SK-N-SH treated with all-trans-retinoic acid at 6 μM for 48 hours (cell line): ENCODE results near the gene TMPRSS11E.

Experiments
- POU6F1 ChIP-seq: fragments of 250-450 bp; sonication (Bioruptor Pico); IDR thresholded peaks from 2 replicates; pipeline ENCODE4 v1.8.0; 2021; ENCODE audit warnings: low read depth, mild to moderate bottlenecking, moderate library complexity, borderline replicate concordance
- ZNF565 ChIP-seq: fragments of 450-650 bp; formaldehyde crosslinking; conservative IDR thresholded peaks from 2 replicates; pipeline ENCODE4 v1.5.0; 2020; ENCODE audit warnings: low read depth, mild to moderate bottlenecking, moderate library complexity

- TF ChIP-seq POU6F1: no peak
- no peak for TF ChIP-seq ZNF565 (CRISPR knock-in tag)
Measured at GRCh38 chr4:68451246-68452211, 4.3 kb downstream of the TMPRSS11E start.
